WTC11 (cell line): ENCODE data around the gene SMARCA4. TPM values are rescaled to one million over a fixed set of nuclear protein-coding genes. Genes with fewer than 3 reads are reported as not detected.

Experiments
- ATAC-seq: fragments of 200-7000 bp; cut with Tn5 transposase; 2 replicates; pipeline ENCODE4 v1.10.0; 2021; ENCODE audit warnings: mild to moderate bottlenecking, moderate library complexity
- CTCF ChIA-PET: fragments of 300-600 bp; sonication (Branson Sonifier 250); formaldehyde crosslinking; loops from one replicate; lab custom pipeline; 2021; ENCODE audit warnings: antibody characterized with exemption; lab: Charles Lee
- POLR2A ChIA-PET: fragments of 350-600 bp; sonication (Branson Sonifier 250); formaldehyde crosslinking; loops from one replicate; lab custom pipeline; 2021; ENCODE audit warnings: antibody characterized with exemption; lab: Charles Lee
- DNase-seq: peaks from one replicate; pipeline ENCODE4 v3.0.0; 2021; ENCODE audit warnings: low spot score
- H3K27ac Mint-ChIP-seq: 2 replicates; pipeline ENCODE4 v1.8.0; 2021; ENCODE audit warnings: mixed read lengths
- H3K27me3 Mint-ChIP-seq: 2 replicates; pipeline ENCODE4 v1.8.0; 2021; ENCODE audit warnings: low read depth, mild to moderate bottlenecking, moderate library complexity, mixed read lengths
- H3K36me3 Mint-ChIP-seq: 2 replicates; pipeline ENCODE4 v1.8.0; 2021; ENCODE audit warnings: mixed read lengths
- H3K4me1 Mint-ChIP-seq: 2 replicates; pipeline ENCODE4 v1.8.0; 2022; ENCODE audit warnings: mixed read lengths
- H3K4me3 Mint-ChIP-seq: 2 replicates; pipeline ENCODE4 v1.8.0; 2021; ENCODE audit warnings: mild to moderate bottlenecking, moderate library complexity, mixed read lengths
- H3K9me3 Mint-ChIP-seq: 2 replicates; pipeline ENCODE4 v1.8.0; 2021; ENCODE audit warnings: mixed read lengths
- CBFB ChIP-seq: sonication (generic); formaldehyde crosslinking; IDR thresholded peaks from 2 replicates; pipeline ENCODE4 v1.8.1; 2022; ENCODE audit warnings: mild to moderate bottlenecking, low read depth, missing genetic modification reagents
- CDX4 ChIP-seq: fragments of 250-450 bp; sonication (Bioruptor Pico); IDR thresholded peaks from 2 replicates; pipeline ENCODE4 v1.9.0; 2021; ENCODE audit warnings: moderate library complexity, mild to moderate bottlenecking, inconsistent platforms, borderline replicate concordance
- EMX1 ChIP-seq: fragments of 250-450 bp; sonication (Bioruptor Pico); IDR thresholded peaks from 2 replicates; pipeline ENCODE4 v1.8.0; 2021; ENCODE audit warnings: mild to moderate bottlenecking
- ESRRA ChIP-seq: sonication (generic); formaldehyde crosslinking; IDR thresholded peaks from 2 replicates; pipeline ENCODE4 v1.8.1; 2022; ENCODE audit warnings: mild to moderate bottlenecking, missing genetic modification reagents, borderline replicate concordance
- FOXK1 ChIP-seq: sonication (generic); formaldehyde crosslinking; IDR thresholded peaks from 2 replicates; pipeline ENCODE4 v1.8.0; 2022; ENCODE audit warnings: mild to moderate bottlenecking, moderate library complexity, missing genetic modification reagents
- GRHL2 ChIP-seq: fragments of 250-450 bp; sonication (Bioruptor Pico); IDR thresholded peaks from 2 replicates; pipeline ENCODE4 v1.8.0; 2022; ENCODE audit warnings: mild to moderate bottlenecking, moderate library complexity; ENCODE audit not compliant: insufficient replicate concordance, severe bottlenecking
- GTF2I ChIP-seq: fragments of 250-450 bp; sonication (Bioruptor Pico); conservative IDR thresholded peaks from 2 replicates; pipeline ENCODE4 v1.4.0; 2021; ENCODE audit warnings: mild to moderate bottlenecking
- MLX ChIP-seq: sonication (generic); formaldehyde crosslinking; IDR thresholded peaks from 2 replicates; pipeline ENCODE4 v1.8.1; 2023; ENCODE audit warnings: mild to moderate bottlenecking, missing genetic modification reagents, moderate library complexity
- MXD4 ChIP-seq: fragments of 250-450 bp; sonication (Bioruptor Pico); IDR thresholded peaks from 2 replicates; pipeline ENCODE4 v1.8.0; 2021; ENCODE audit warnings: mild to moderate bottlenecking, moderate library complexity, borderline replicate concordance
- PRDM15 ChIP-seq: sonication (generic); formaldehyde crosslinking; IDR thresholded peaks from 2 replicates; pipeline ENCODE4 v1.8.0; 2022; ENCODE audit warnings: missing genetic modification reagents
- SMAD4 ChIP-seq: sonication (generic); formaldehyde crosslinking; IDR thresholded peaks from 2 replicates; pipeline ENCODE4 v1.8.0; 2022; ENCODE audit warnings: mild to moderate bottlenecking, missing genetic modification reagents
- TEAD4 ChIP-seq: sonication (generic); formaldehyde crosslinking; IDR thresholded peaks from 2 replicates; pipeline ENCODE4 v1.8.0; 2022; ENCODE audit warnings: mild to moderate bottlenecking, missing genetic modification reagents
- ZNF281 ChIP-seq: sonication (generic); formaldehyde crosslinking; IDR thresholded peaks from 2 replicates; pipeline ENCODE4 v1.8.0; 2023; ENCODE audit warnings: mild to moderate bottlenecking, missing genetic modification reagents
- ZNF317 ChIP-seq: sonication (generic); formaldehyde crosslinking; IDR thresholded peaks from 2 replicates; pipeline ENCODE4 v1.8.1; 2023; ENCODE audit warnings: low read depth, mild to moderate bottlenecking, moderate library complexity, missing genetic modification reagents, borderline replicate concordance
- ZNF425 ChIP-seq: fragments of 250-450 bp; sonication (Bioruptor Pico); conservative IDR thresholded peaks from 2 replicates; pipeline ENCODE4 v1.9.0; 2021; ENCODE audit warnings: mild to moderate bottlenecking
- total RNA-seq: library from RNA; stranded (reverse); gene quantifications from 3 replicates; pipeline ENCODE4 v1.2.3, GENCODE V29; 2021
- TF ChIP-seq, protein P1 (sequence below): sonication (generic); formaldehyde crosslinking; IDR thresholded peaks from 2 replicates; pipeline ENCODE4 v1.8.0; 2023; ENCODE audit warnings: missing genetic modification reagents
- TF ChIP-seq, protein P2 (sequence below): sonication (generic); formaldehyde crosslinking; IDR thresholded peaks from 2 replicates; pipeline ENCODE4 v1.8.0; 2022; ENCODE audit warnings: mild to moderate bottlenecking, missing genetic modification reagents
- TF ChIP-seq, protein P3 (sequence below): fragments of 200-600 bp; IDR thresholded peaks from 2 replicates; pipeline ENCODE4 v1.8.0; 2022; ENCODE audit warnings: antibody characterized with exemption
- TF ChIP-seq, protein P4 (sequence below): sonication (generic); formaldehyde crosslinking; IDR thresholded peaks from 2 replicates; pipeline ENCODE4 v1.8.1; 2022; ENCODE audit warnings: low read depth, missing genetic modification reagents, borderline replicate concordance

SMARCA4 gene
- total RNA-seq, 1 experiment from 2014 or later = 295 TPM

DNA sequence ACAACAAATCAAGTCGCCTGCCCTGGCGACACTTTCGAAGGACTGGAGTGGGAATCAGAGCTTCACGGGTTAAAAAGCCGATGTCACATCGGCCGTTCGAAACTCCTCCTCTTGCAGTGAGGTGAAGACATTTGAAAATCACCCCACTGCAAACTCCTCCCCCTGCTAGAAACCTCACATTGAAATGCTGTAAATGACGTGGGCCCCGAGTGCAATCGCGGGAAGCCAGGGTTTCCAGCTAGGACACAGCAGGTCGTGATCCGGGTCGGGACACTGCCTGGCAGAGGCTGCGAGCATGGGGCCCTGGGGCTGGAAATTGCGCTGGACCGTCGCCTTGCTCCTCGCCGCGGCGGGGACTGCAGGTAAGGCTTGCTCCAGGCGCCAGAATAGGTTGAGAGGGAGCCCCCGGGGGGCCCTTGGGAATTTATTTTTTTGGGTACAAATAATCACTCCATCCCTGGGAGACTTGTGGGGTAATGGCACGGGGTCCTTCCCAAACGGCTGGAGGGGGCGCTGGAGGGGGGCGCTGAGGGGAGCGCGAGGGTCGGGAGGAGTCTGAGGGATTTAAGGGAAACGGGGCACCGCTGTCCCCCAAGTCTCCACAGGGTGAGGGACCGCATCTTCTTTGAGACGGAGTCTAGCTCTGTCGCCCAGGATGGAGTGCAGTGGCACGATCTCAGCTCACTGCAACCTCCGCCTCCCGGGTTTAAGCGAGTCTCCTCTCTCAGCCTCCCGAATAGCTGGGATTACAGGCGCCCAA lies 128.6 kb downstream of the SMARCA4 start, which contains the start of gene LDLR:
LDLR (plus strand) TSS at position 210 of the 760 bp plus-strand sequence; CDS start at position 296, 86 bp downstream.
- no peaks in the 10 kb centered on the region for H3K27me3 Mint-ChIP-seq
- H3K4me1 Mint-ChIP-seq = peaks cover 36% of the 10 kb centered on the region
- ATAC-seq = peak; percentile 57
- ChIA-PET CTCF (interaction anchor here (0.9 to 2.6 kb wide), 5 partner anchors 37 to 218 kb away, joined by 3 to 12 read pairs (median 6); no protein-coding TSS in a partner anchor), POLR2A (interaction anchor here (0.6 to 2.0 kb wide), 8 partner anchors 20 to 583 kb away, joined by 3 to 9 read pairs (median 5); partner anchors contain the start of gene SPC24)
- H3K27ac Mint-ChIP-seq = peak within 1 kb of the TSS; percentile 100
- H3K4me3 Mint-ChIP-seq = peak within 1 kb of the TSS; percentile 94
- no peaks in the 10 kb centered on the region for H3K9me3 Mint-ChIP-seq
- peak; percentile 78 for DNase-seq
- peaks cover 20% of the 10 kb centered on the region for H3K36me3 Mint-ChIP-seq
- no peak for TF ChIP-seq PRDM15
- no peak for TF ChIP-seq ZNF281 (CRISPR knock-in tag)
- TF ChIP-seq CBFB (CRISPR knock-in tag) = no peak
- no peak for TF ChIP-seq ESRRA (CRISPR knock-in tag)
- no peak for TF ChIP-seq ZNF425 (CRISPR knock-in tag)
- TF ChIP-seq, protein P1, sequence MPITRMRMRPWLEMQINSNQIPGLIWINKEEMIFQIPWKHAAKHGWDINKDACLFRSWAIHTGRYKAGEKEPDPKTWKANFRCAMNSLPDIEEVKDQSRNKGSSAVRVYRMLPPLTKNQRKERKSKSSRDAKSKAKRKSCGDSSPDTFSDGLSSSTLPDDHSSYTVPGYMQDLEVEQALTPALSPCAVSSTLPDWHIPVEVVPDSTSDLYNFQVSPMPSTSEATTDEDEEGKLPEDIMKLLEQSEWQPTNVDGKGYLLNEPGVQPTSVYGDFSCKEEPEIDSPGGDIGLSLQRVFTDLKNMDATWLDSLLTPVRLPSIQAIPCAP (CRISPR knock-in tag) = no peak
- TF ChIP-seq MLX (CRISPR knock-in tag) = no peak
- TF ChIP-seq CDX4 = no peak
- TF ChIP-seq ZNF317 = no peak
- no peak for TF ChIP-seq GRHL2 (CRISPR knock-in tag)
- TF ChIP-seq GTF2I (CRISPR knock-in tag) = peak; percentile 99
- TF ChIP-seq, protein P2, sequence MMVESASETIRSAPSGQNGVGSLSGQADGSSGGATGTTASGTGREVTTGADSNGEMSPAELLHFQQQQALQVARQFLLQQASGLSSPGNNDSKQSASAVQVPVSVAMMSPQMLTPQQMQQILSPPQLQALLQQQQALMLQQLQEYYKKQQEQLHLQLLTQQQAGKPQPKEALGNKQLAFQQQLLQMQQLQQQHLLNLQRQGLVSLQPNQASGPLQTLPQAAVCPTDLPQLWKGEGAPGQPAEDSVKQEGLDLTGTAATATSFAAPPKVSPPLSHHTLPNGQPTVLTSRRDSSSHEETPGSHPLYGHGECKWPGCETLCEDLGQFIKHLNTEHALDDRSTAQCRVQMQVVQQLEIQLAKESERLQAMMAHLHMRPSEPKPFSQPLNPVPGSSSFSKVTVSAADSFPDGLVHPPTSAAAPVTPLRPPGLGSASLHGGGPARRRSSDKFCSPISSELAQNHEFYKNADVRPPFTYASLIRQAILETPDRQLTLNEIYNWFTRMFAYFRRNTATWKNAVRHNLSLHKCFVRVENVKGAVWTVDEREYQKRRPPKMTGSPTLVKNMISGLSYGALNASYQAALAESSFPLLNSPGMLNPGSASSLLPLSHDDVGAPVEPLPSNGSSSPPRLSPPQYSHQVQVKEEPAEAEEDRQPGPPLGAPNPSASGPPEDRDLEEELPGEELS (CRISPR knock-in tag) = peak; percentile 53; the same call in 1 of the 2 replicates
- TF ChIP-seq EMX1 (CRISPR knock-in tag) = no peak
- TF ChIP-seq FOXK1 = peak; percentile 63
- TF ChIP-seq, protein P3, sequence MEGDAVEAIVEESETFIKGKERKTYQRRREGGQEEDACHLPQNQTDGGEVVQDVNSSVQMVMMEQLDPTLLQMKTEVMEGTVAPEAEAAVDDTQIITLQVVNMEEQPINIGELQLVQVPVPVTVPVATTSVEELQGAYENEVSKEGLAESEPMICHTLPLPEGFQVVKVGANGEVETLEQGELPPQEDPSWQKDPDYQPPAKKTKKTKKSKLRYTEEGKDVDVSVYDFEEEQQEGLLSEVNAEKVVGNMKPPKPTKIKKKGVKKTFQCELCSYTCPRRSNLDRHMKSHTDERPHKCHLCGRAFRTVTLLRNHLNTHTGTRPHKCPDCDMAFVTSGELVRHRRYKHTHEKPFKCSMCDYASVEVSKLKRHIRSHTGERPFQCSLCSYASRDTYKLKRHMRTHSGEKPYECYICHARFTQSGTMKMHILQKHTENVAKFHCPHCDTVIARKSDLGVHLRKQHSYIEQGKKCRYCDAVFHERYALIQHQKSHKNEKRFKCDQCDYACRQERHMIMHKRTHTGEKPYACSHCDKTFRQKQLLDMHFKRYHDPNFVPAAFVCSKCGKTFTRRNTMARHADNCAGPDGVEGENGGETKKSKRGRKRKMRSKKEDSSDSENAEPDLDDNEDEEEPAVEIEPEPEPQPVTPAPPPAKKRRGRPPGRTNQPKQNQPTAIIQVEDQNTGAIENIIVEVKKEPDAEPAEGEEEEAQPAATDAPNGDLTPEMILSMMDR = no peak
- no peak for TF ChIP-seq SMAD4
- TF ChIP-seq, protein P4, sequence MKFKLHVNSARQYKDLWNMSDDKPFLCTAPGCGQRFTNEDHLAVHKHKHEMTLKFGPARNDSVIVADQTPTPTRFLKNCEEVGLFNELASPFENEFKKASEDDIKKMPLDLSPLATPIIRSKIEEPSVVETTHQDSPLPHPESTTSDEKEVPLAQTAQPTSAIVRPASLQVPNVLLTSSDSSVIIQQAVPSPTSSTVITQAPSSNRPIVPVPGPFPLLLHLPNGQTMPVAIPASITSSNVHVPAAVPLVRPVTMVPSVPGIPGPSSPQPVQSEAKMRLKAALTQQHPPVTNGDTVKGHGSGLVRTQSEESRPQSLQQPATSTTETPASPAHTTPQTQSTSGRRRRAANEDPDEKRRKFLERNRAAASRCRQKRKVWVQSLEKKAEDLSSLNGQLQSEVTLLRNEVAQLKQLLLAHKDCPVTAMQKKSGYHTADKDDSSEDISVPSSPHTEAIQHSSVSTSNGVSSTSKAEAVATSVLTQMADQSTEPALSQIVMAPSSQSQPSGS (CRISPR knock-in tag) = no peak
- no peak for TF ChIP-seq TEAD4
- no peak for TF ChIP-seq MXD4 (CRISPR knock-in tag)
